T-helper 1 cell treated with Interleukin-12 subunit alpha and Interleukin-12 subunit beta and Interleukin-4 antibody, amounts not matched to agents 30 ng/mL and 1 ng/mL, for 36 hours (primary cell): ENCODE measurements around the gene EFCAB12. TPM values are rescaled to one million over a fixed set of nuclear protein-coding genes. Genes with fewer than 3 reads are reported as not detected.

Experiments used
- intact Hi-C: fragments of 100-400 bp; cut with micrococcal nuclease; formaldehyde crosslinking; loops from one replicate; pipeline ENCODE4 v1.15.1; 2024
- total RNA-seq: library from RNA; stranded (reverse); gene quantifications from 2 replicates; pipeline ENCODE4 v1.2.3, GENCODE V29; 2022

Gene EFCAB12
- 0.83 TPM in 2 replicates for total RNA-seq

DNA sequence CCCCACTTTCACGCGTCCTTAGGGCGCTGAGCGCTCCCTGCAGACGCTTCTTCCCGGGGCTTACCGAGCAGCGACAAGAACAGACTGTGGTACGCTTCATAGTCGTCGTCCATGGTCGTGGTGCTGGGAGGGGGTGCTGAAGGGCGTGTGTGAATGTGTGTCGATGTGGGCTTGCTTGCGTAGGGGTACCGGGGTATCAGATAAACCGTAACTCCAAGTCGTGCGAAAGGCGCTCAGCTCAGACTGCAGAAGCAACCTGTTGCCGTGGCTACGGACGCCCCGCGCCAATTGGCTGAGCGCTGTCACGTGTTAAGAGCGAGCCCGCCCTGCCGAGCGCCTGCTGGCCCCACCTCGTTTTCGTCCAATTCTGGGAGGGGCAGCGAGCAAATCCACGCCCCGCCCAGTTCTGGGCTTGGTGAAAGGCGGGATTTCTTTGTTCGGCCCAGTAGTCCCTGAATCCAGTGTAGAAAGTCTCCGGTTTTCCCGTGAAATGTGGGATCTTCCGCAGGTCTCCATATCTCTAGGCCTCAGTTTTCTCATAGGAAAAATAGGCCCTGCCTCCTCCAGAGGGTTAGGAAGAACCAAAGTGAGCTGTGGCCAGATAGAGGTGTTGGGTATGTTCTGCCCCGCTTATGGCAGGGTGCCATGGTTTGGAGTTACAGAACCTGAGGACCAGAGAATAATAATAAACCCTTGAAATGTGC lies at the start of gene EFCAB12:
TSS of gene EFCAB12 (minus strand) at position 261 of the 704 bp plus-strand sequence. CDS start at position 113, 148 bp downstream.
- intact Hi-C loops = loop anchor here (1.0 to 2.0 kb wide), 4 partner anchors 12 to 401 kb away; partner anchors contain the start of genes IFT122 and RAB43

DNA sequence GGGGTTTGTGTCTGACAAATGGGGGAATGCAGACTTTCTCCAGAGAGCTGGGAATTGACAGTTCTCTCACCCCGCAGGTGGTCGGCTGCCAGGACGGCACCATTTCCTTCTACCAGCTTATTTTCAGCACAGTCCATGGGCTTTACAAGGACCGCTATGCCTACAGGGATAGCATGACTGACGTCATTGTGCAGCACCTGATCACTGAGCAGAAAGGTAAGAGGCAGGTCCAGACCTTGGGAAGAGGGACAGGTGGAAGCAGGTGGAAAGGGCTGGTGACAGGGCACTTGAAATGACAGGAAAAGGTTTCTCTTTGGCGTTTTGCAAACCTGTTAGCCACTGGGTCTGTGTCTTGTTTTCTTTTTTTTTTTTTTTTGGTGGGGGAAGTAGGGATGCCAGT lies 48.1 kb upstream of the EFCAB12 start:
- intact Hi-C loops = no loop called here

GRCh38 chr3:129475863-129476262 lies 47.4 kb upstream of the EFCAB12 start:
- intact Hi-C loops = no loop called here

GRCh38 chr3:129474984-129475804 lies 46.8 kb upstream of the EFCAB12 start:
- intact Hi-C loops = no loop called here

DNA sequence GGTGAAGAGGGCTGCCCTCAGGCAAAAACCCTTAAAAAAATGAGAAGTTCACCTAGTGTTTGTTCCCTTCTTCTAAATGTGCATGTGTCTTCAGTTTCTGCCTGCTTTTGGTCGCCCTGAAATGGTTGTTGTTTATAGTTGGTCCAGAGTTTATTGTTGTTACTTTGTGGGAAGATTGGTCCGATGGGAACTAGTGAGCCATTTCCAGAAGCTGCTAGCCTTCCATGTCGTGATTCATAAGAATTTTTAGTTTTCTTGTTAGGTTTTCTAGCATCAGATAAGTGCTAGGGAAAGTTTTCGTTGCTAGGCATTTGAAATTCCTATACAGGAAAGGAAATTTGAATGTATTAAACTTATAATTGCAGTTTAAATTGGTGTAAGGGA lies 45.3 kb upstream of the EFCAB12 start:
- intact Hi-C loops = no loop called here

DNA sequence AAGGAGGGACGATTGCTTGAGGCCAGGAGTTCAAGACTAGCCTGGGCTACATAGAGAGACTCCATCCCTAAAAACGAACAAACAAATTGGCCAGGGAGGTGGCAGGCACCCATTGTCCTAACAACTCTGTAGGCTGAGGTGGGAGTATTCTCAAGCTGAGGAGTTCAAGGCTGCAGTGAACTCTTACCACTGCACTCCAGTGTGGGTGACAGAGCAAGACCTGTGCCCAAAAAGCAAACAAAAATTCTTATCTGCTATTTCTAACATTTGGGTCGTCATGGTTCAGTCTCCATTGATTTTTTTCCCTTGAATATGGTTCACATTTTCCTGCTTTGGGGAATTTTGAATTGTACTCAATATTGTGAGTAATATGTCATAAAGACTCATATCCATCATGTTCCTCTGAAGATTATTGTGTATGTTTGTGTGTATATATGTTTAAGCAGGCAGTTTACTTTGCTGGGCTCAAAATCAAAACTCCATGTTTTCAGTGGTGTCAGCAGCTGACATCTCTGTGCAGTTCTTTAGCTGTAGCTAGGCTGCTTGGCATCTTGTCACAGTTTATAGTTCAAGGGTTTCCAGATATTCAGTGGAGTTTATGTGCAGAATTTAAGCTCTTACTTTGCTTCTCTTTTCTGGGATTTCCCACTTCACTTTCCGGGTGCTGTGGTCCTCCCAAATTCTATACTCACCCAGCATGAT lies 44.8 kb upstream of the EFCAB12 start:
- intact Hi-C loops = no loop called here

GRCh38 chr3:129470861-129471260 lies 42.4 kb upstream of the EFCAB12 start:
- intact Hi-C loops = no loop called here

- intact Hi-C loops = no loop called here
Observed at GRCh38 chr3:129469026-129469425, 40.6 kb upstream of the EFCAB12 start.

GRCh38 chr3:129467932-129468331 lies 39.5 kb upstream of the EFCAB12 start:
- intact Hi-C loops = no loop called here

DNA sequence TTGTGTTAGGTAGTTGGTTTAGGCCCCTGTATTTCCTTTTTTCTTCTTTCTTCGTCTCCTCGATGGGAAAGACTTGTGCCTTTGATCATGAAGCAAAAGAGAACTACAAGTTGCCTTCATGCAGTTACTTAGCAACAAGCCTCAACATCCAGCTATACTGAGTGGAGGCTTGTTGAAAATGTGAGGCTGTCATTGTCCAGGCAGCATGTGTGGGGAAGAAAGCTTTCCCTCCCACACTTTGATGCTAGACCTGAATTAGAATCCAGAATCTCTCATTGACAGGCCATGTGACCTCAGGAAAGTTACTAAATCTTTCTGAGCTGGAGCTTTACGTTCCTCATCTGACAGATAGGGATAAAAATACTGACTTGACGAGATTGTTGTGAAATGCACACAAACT lies 35.3 kb upstream of the EFCAB12 start:
- intact Hi-C loops = no loop called here

GRCh38 chr3:129463094-129463493 lies 34.7 kb upstream of the EFCAB12 start:
- intact Hi-C loops = no loop called here

- intact Hi-C loops = no loop called here
Observed at GRCh38 chr3:129462361-129462968, 34.0 kb upstream of the EFCAB12 start.

GRCh38 chr3:129461461-129462146 lies 33.2 kb upstream of the EFCAB12 start:
- intact Hi-C loops = no loop called here

GRCh38 chr3:129461022-129461421 lies 32.6 kb upstream of the EFCAB12 start:
- intact Hi-C loops = no loop called here

- intact Hi-C loops = no loop called here
Observed at GRCh38 chr3:129460572-129460971, 32.1 kb upstream of the EFCAB12 start.

DNA sequence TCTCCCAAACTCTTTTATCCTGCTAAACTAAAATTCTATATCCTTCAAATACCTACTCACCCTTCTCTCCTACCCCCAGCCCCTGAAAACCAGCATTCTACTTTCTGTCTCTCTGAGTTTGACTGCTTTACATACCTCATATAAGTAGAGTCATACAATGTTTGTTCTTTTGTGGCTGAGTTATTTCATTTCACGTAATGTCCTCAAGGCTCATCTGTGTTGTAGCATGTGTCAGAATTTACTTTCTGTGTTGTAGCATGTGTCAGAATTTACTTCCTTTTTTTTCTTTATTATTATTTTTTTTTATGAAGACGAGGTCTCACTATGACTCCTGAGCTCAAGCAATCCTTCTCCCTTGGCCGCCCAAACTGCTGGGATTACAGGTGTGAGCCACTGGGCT lies 31.7 kb upstream of the EFCAB12 start:
- intact Hi-C loops = no loop called here

DNA sequence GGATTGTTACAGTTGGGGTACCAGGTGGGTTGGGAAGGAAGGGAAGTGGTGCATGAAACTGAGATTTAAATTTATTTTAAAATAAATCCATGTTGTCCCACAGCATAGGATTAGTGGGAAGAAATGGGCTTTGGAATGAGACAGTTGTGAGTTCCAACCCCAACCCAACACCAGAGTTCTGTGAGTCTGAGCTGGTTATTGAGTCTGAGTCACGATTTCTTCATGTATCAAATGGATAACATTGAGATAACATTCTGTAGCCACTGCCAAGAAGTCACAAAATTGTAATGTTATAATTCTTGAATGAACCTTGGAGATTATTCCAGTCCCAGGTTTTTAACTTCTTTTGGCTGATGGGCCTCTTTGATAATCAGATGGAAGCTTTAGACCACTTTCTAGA lies 25.3 kb upstream of the EFCAB12 start:
- intact Hi-C loops = no loop called here

- intact Hi-C loops = loop anchor here (1.0 kb wide), 1 partner anchor 9 kb away; the partner anchor contains the start of gene IFT122
Observed at GRCh38 chr3:129449279-129450115, 21.1 kb upstream of the EFCAB12 start.

- intact Hi-C loops = no loop called here
Observed at GRCh38 chr3:129448186-129448895, 19.9 kb upstream of the EFCAB12 start.
